GM23338 (cell line): ENCODE results near the gene GCN1. TPM values are rescaled to one million over a fixed set of nuclear protein-coding genes. Genes with fewer than 3 reads are reported as not detected.
A peak's percentile ranks its signal among the peaks of the same experiment; 100 is the strongest.

Experiments used
- ATAC-seq: fragments of 200-7000 bp; cut with Tn5 transposase; 3 replicates; pipeline ENCODE4 v1.9.1; 2020
- DNase-seq: peaks from one replicate; pipeline ENCODE4 v3.0.0-alpha.2; 2015; ENCODE audit warnings: low spot score
- H2AFZ ChIP-seq: fragments of 200-600 bp; sonication (generic); 2 replicates; pipeline ENCODE4 v1.8.0; 2016; ENCODE audit warnings: antibody characterized with exemption, mild to moderate bottlenecking, moderate library complexity
- H3F3A ChIP-seq: fragments of 200-600 bp; sonication (generic); replicated peaks from 2 replicates; pipeline ENCODE4 v1.8.0; 2017; ENCODE audit warnings: antibody characterized with exemption, mixed run types, low read depth
- H3K27ac ChIP-seq: fragments of 200-600 bp; sonication (generic); 2 replicates; pipeline ENCODE4 v1.6.1; 2016; ENCODE audit warnings: low read depth
- H3K27me3 ChIP-seq: fragments of 200-600 bp; sonication (generic); 2 replicates; pipeline ENCODE4 v1.8.0; 2016; ENCODE audit warnings: mild to moderate bottlenecking, mixed run types, moderate library complexity; ENCODE audit not compliant: insufficient read depth
- H3K36me3 ChIP-seq: fragments of 200-600 bp; sonication (generic); 2 replicates; pipeline ENCODE4 v1.8.0; 2016; ENCODE audit warnings: mild to moderate bottlenecking; ENCODE audit not compliant: insufficient read depth
- H3K4me1 ChIP-seq: fragments of 200-600 bp; sonication (generic); 2 replicates; pipeline ENCODE4 v1.8.0; 2016; ENCODE audit warnings: mild to moderate bottlenecking, moderate library complexity; ENCODE audit not compliant: insufficient read depth
- H3K4me2 ChIP-seq: fragments of 200-600 bp; sonication (generic); 2 replicates; pipeline ENCODE4 v1.7.1; 2017; ENCODE audit warnings: mixed run types
- H3K4me3 ChIP-seq: fragments of 200-600 bp; sonication (generic); 2 replicates; pipeline ENCODE4 v1.6.1; 2016; ENCODE audit warnings: mixed run types
- H3K79me2 ChIP-seq: fragments of 200-600 bp; sonication (generic); replicated peaks from 2 replicates; pipeline ENCODE4 v1.8.0; 2017; ENCODE audit warnings: mild to moderate bottlenecking; ENCODE audit not compliant: insufficient read depth
- H3K9me2 ChIP-seq: fragments of 200-600 bp; sonication (generic); 2 replicates; pipeline ENCODE4 v1.8.0; 2017; ENCODE audit not compliant: insufficient read depth
- H4K20me1 ChIP-seq: fragments of 200-600 bp; sonication (generic); replicated peaks from 2 replicates; pipeline ENCODE4 v1.8.0; 2017; ENCODE audit warnings: mild to moderate bottlenecking; ENCODE audit not compliant: insufficient read depth
- H3K27ac Mint-ChIP-seq: 2 replicates; pipeline ENCODE4 v1.8.0; 2020; ENCODE audit warnings: inconsistent platforms, mild to moderate bottlenecking, moderate library complexity, mixed read lengths
- H3K27me3 Mint-ChIP-seq: 3 replicates; pipeline ENCODE4 v1.8.0; 2022; ENCODE audit warnings: low read depth, mild to moderate bottlenecking, moderate library complexity, mixed read lengths, inconsistent platforms; ENCODE audit not compliant: insufficient read depth, poor library complexity
- H3K36me3 Mint-ChIP-seq: 3 replicates; pipeline ENCODE4 v1.8.0; 2021; ENCODE audit warnings: low read depth, mild to moderate bottlenecking, inconsistent platforms, moderate library complexity, mixed read lengths
- H3K4me1 Mint-ChIP-seq: 3 replicates; pipeline ENCODE4 v1.8.0; 2020; ENCODE audit warnings: mild to moderate bottlenecking, inconsistent platforms, mixed read lengths
- H3K4me3 Mint-ChIP-seq: 3 replicates; pipeline ENCODE4 v1.8.0; 2021; ENCODE audit warnings: moderate library complexity, mild to moderate bottlenecking, inconsistent platforms, mixed read lengths
- H3K9me3 Mint-ChIP-seq: 3 replicates; pipeline ENCODE4 v1.8.0; 2020; ENCODE audit warnings: moderate library complexity, mild to moderate bottlenecking, inconsistent platforms, mixed read lengths
- CREB1 ChIP-seq: fragments of 250-450 bp; sonication (Bioruptor Pico); IDR thresholded peaks from 2 replicates; pipeline ENCODE4 v1.5.0; 2020; ENCODE audit warnings: low read depth, mild to moderate bottlenecking, moderate library complexity
- EZH2 ChIP-seq: fragments of 200-600 bp; sonication (generic); IDR thresholded peaks from one replicate; pipeline ENCODE4 v1.8.0; 2017; ENCODE audit warnings: antibody characterized with exemption, mild to moderate bottlenecking, low read depth; ENCODE audit not compliant: unreplicated experiment
- EZH2phosphoT487 ChIP-seq: fragments of 200-600 bp; sonication (generic); IDR thresholded peaks from one replicate; pipeline ENCODE4 v1.8.1; 2018; ENCODE audit warnings: antibody characterized with exemption; ENCODE audit not compliant: unreplicated experiment
- JUNB ChIP-seq: IDR thresholded peaks from one replicate; pipeline ENCODE4 v1.6.1; 2016; ENCODE audit warnings: antibody characterized with exemption; ENCODE audit not compliant: unreplicated experiment
- NANOG ChIP-seq: IDR thresholded peaks from 2 replicates; pipeline ENCODE4 v1.6.1; 2016; ENCODE audit warnings: antibody characterized with exemption, borderline replicate concordance
- POLR2AphosphoS5 ChIP-seq: IDR thresholded peaks from 2 replicates; pipeline ENCODE4 v1.6.1; 2016; ENCODE audit warnings: antibody characterized with exemption, low read depth
- STAT1 ChIP-seq: IDR thresholded peaks from one replicate; pipeline ENCODE4 v1.6.1; 2016; ENCODE audit warnings: antibody characterized with exemption; ENCODE audit not compliant: unreplicated experiment
- ZNF114 ChIP-seq: fragments of 250-450 bp; sonication (Bioruptor Pico); IDR thresholded peaks from 2 replicates; pipeline ENCODE4 v1.5.0; 2020; ENCODE audit warnings: mild to moderate bottlenecking, moderate library complexity
- ZNF331 ChIP-seq: fragments of 250-450 bp; sonication (Bioruptor Pico); IDR thresholded peaks from 2 replicates; pipeline ENCODE4 v1.5.0; 2020; ENCODE audit warnings: low read depth, mild to moderate bottlenecking, moderate library complexity
- polyA plus RNA-seq: library from polyadenylated mRNA; unstranded; fragments of >200 nt; fragmentation: Nextera tagmentation; extraction: Ambion mirVana; gene quantifications from 2 replicates; pipeline ENCODE4 v1.2.1, GENCODE V29; 2016
- total RNA-seq: library from RNA; depleted of rRNA; stranded (reverse); fragments of >200 nt; shearing (Covaris generic); gene quantifications from 2 replicates; pipeline ENCODE4 v1.2.3, GENCODE V29; 2014
- TF ChIP-seq, protein P1 (sequence below): IDR thresholded peaks from one replicate; pipeline ENCODE4 v1.6.1; 2018; ENCODE audit warnings: antibody characterized with exemption; ENCODE audit not compliant: unreplicated experiment
- TF ChIP-seq, protein P2 (sequence below): IDR thresholded peaks from 2 replicates; pipeline ENCODE4 v1.6.1; 2016; ENCODE audit warnings: antibody characterized with exemption
- TF ChIP-seq, protein P3 (sequence below): fragments of 250-450 bp; sonication (Bioruptor Pico); IDR thresholded peaks from 2 replicates; pipeline ENCODE4 v1.5.0; 2020; ENCODE audit warnings: mild to moderate bottlenecking, moderate library complexity
- TF ChIP-seq, protein P4 (sequence below), 2 experiments: fragments of 200-600 bp in 1 of 2; sonication (generic) in 1 of 2; conservative IDR thresholded peaks; 2 replicates each; pipeline versions ENCODE4 v1.5.1 to v1.6.1; 2016 to 2017; ENCODE audit warnings: antibody characterized with exemption in 2 of 2, low read depth in 2 of 2, mild to moderate bottlenecking in 2 of 2, moderate library complexity in 1 of 2

The GCN1 gene
- total and polyA plus RNA-seq, 2 experiments from 2014 or later = 18.0 to 177 TPM

DNA sequence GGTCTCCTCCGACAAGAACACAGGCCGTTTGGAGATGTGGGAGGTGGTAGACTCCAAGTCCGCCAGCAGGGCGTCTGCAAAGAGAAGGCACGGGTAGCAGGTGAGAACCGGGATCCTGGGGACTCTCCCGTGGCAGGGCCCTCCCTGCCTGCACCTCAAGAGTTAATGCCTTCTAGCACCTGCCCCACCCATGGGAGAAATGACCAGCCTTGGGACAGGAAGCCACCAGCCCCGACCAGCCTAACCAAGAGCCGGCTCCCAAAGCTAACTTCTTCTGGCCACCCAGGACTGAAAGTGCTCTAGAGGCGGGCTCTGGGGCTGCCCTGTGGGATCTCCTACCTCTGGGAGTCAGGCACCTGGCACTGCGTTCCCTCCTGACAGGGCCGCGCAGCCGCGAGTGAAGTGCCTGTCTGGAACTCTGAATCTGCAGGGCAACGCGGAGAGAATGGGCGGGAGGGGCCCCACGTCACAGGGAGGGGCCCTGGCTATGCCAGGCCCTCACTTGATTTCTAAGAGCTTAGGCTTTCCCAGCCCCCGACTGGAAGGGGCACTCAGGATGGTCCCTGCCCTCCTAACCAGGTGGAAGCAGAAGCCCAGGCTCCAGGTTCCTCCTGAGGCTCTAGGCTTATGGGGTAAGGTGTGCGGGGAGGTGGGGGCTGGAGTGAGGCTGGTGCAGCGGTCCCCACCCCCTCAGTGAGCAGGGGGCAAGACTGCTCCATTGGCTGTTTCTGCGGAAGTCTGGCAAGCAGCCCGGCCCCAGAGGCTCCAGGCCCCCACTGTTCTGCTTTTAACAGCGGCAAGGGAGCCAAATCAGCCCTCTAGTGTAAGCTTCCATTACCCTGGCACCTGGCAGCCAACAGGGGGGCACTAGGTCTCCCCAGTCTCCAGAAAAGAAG, 30.0 kb upstream of the GCN1 start:
- Histone ChIP-seq H3K4me3 (no peak overlapping the region), H3K4me2 (no peak overlapping the region), H3F3A (peaks cover 10% of the 10 kb centered on the region; the same call in 1 of the 2 replicates), H4K20me1 (peaks cover 2% of the 10 kb centered on the region; the same call in 1 of the 2 replicates), H3K27me3 (no peaks in the 10 kb centered on the region), H3K79me2 (peaks cover 22% of the 10 kb centered on the region), H3K9me2 (no peaks in the 10 kb centered on the region), H3K4me1 (peaks cover 21% of the 10 kb centered on the region), H3K36me3 (no peaks in the 10 kb centered on the region; the same call in 1 of the 2 replicates), H3K27ac (no peak overlapping the region), H2AFZ (no peak overlapping the region)
- peak overlapping the region; percentile 62; the same call in 1 of the 2 replicates for H3K27ac Mint-ChIP-seq
- ATAC-seq = no peak
- no peak overlapping the region for H3K4me3 Mint-ChIP-seq
- peaks cover 32% of the 10 kb centered on the region for H3K27me3 Mint-ChIP-seq
- DNase-seq = no peak
- H3K9me3 Mint-ChIP-seq = no peaks in the 10 kb centered on the region
- peaks cover 45% of the 10 kb centered on the region for H3K36me3 Mint-ChIP-seq
- H3K4me1 Mint-ChIP-seq = peaks cover 42% of the 10 kb centered on the region
- TF ChIP-seq, protein P1, sequence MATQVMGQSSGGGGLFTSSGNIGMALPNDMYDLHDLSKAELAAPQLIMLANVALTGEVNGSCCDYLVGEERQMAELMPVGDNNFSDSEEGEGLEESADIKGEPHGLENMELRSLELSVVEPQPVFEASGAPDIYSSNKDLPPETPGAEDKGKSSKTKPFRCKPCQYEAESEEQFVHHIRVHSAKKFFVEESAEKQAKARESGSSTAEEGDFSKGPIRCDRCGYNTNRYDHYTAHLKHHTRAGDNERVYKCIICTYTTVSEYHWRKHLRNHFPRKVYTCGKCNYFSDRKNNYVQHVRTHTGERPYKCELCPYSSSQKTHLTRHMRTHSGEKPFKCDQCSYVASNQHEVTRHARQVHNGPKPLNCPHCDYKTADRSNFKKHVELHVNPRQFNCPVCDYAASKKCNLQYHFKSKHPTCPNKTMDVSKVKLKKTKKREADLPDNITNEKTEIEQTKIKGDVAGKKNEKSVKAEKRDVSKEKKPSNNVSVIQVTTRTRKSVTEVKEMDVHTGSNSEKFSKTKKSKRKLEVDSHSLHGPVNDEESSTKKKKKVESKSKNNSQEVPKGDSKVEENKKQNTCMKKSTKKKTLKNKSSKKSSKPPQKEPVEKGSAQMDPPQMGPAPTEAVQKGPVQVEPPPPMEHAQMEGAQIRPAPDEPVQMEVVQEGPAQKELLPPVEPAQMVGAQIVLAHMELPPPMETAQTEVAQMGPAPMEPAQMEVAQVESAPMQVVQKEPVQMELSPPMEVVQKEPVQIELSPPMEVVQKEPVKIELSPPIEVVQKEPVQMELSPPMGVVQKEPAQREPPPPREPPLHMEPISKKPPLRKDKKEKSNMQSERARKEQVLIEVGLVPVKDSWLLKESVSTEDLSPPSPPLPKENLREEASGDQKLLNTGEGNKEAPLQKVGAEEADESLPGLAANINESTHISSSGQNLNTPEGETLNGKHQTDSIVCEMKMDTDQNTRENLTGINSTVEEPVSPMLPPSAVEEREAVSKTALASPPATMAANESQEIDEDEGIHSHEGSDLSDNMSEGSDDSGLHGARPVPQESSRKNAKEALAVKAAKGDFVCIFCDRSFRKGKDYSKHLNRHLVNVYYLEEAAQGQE = no peak
- TF ChIP-seq CREB1 (CRISPR knock-in tag) (no peak), EZH2phosphoT487 (no peak), STAT1 (no peak), EZH2 (no peak), ZNF114 (CRISPR knock-in tag) (no peak), NANOG (no peak), ZNF331 (CRISPR knock-in tag) (no peak), JUNB (no peak), POLR2AphosphoS5 (no peak)
- TF ChIP-seq, protein P2, sequence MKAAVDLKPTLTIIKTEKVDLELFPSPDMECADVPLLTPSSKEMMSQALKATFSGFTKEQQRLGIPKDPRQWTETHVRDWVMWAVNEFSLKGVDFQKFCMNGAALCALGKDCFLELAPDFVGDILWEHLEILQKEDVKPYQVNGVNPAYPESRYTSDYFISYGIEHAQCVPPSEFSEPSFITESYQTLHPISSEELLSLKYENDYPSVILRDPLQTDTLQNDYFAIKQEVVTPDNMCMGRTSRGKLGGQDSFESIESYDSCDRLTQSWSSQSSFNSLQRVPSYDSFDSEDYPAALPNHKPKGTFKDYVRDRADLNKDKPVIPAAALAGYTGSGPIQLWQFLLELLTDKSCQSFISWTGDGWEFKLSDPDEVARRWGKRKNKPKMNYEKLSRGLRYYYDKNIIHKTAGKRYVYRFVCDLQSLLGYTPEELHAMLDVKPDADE = no peak
- TF ChIP-seq, protein P3, sequence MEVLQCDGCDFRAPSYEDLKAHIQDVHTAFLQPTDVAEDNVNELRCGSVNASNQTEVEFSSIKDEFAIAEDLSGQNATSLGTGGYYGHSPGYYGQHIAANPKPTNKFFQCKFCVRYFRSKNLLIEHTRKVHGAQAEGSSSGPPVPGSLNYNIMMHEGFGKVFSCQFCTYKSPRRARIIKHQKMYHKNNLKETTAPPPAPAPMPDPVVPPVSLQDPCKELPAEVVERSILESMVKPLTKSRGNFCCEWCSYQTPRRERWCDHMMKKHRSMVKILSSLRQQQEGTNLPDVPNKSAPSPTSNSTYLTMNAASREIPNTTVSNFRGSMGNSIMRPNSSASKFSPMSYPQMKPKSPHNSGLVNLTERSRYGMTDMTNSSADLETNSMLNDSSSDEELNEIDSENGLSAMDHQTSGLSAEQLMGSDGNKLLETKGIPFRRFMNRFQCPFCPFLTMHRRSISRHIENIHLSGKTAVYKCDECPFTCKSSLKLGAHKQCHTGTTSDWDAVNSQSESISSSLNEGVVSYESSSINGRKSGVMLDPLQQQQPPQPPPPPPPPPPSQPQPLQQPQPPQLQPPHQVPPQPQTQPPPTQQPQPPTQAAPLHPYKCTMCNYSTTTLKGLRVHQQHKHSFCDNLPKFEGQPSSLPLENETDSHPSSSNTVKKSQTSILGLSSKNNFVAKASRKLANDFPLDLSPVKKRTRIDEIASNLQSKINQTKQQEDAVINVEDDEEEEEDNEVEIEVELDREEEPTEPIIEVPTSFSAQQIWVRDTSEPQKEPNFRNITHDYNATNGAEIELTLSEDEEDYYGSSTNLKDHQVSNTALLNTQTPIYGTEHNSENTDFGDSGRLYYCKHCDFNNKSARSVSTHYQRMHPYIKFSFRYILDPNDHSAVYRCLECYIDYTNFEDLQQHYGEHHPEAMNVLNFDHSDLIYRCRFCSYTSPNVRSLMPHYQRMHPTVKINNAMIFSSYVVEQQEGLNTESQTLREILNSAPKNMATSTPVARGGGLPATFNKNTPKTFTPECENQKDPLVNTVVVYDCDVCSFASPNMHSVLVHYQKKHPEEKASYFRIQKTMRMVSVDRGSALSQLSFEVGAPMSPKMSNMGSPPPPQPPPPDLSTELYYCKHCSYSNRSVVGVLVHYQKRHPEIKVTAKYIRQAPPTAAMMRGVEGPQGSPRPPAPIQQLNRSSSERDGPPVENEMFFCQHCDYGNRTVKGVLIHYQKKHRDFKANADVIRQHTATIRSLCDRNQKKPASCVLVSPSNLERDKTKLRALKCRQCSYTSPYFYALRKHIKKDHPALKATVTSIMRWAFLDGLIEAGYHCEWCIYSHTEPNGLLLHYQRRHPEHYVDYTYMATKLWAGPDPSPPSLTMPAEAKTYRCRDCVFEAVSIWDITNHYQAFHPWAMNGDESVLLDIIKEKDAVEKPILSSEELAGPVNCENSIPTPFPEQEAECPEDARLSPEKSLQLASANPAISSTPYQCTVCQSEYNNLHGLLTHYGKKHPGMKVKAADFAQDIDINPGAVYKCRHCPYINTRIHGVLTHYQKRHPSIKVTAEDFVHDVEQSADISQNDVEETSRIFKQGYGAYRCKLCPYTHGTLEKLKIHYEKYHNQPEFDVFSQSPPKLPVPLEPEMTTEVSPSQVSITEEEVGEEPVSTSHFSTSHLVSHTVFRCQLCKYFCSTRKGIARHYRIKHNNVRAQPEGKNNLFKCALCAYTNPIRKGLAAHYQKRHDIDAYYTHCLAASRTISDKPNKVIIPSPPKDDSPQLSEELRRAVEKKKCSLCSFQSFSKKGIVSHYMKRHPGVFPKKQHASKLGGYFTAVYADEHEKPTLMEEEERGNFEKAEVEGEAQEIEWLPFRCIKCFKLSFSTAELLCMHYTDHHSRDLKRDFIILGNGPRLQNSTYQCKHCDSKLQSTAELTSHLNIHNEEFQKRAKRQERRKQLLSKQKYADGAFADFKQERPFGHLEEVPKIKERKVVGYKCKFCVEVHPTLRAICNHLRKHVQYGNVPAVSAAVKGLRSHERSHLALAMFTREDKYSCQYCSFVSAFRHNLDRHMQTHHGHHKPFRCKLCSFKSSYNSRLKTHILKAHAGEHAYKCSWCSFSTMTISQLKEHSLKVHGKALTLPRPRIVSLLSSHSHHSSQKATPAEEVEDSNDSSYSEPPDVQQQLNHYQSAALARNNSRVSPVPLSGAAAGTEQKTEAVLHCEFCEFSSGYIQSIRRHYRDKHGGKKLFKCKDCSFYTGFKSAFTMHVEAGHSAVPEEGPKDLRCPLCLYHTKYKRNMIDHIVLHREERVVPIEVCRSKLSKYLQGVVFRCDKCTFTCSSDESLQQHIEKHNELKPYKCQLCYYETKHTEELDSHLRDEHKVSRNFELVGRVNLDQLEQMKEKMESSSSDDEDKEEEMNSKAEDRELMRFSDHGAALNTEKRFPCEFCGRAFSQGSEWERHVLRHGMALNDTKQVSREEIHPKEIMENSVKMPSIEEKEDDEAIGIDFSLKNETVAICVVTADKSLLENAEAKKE = no peak
- TF ChIP-seq, protein P4, sequence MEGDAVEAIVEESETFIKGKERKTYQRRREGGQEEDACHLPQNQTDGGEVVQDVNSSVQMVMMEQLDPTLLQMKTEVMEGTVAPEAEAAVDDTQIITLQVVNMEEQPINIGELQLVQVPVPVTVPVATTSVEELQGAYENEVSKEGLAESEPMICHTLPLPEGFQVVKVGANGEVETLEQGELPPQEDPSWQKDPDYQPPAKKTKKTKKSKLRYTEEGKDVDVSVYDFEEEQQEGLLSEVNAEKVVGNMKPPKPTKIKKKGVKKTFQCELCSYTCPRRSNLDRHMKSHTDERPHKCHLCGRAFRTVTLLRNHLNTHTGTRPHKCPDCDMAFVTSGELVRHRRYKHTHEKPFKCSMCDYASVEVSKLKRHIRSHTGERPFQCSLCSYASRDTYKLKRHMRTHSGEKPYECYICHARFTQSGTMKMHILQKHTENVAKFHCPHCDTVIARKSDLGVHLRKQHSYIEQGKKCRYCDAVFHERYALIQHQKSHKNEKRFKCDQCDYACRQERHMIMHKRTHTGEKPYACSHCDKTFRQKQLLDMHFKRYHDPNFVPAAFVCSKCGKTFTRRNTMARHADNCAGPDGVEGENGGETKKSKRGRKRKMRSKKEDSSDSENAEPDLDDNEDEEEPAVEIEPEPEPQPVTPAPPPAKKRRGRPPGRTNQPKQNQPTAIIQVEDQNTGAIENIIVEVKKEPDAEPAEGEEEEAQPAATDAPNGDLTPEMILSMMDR (conservative IDR thresholded peaks at IDR 0.05; ENCODE audit: low read depth in 2 of 2) = no peak
